ENCODE results near the gene PNPLA6.

DNA sequence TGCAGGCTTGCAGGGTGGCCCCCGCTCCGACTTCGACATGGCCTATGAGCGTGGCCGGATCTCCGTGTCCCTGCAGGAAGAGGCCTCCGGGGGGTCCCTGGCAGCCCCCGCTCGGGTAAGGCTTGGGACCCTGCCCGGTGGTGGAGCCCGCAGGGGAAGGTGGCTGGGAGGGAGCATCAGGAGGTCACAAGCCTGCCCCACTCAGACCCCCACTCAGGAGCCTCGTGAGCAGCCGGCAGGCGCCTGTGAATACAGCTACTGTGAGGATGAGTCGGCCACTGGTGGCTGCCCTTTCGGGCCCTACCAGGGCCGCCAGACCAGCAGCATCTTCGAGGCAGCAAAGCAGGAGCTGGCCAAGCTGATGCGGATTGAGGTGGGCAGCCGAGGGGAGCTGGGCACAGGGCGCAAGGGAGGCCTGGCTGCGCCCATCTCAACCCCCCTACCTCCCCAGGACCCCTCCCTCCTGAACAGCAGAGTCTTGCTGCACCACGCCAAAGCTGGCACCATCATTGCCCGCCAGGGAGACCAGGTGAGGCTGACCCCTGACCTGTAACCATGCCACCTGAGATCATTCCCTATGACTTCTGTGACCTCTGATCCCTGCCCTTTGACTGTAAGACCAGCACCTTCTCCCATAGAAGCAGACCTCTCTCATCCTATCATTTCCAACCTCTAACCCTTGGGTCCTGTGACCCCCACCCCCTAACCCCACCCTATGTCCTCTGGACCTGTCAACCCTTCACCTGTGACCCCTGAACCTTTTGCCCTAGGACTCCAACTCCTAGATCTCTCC, 7.2 kb downstream of the PNPLA6 start:
- TF ChIP-seq CTCF (IDR thresholded peaks at IDR 0.05) (no peak), POLR2A (IDR thresholded peaks at IDR 0.05) (no peak)
